PC-3 (cell line): ENCODE measurements around the gene LAMA5. TPM values are rescaled to one million over a fixed set of nuclear protein-coding genes. Genes with fewer than 3 reads are reported as not detected.

Experiments used
- ATAC-seq: fragments of 200-7000 bp; cut with Tn5 transposase; 2 replicates; pipeline ENCODE4 v1.9.1; 2020; ENCODE audit warnings: mild to moderate bottlenecking, moderate library complexity
- BruUV-seq: library from RNA; stranded (reverse); fragments of 400-500 nt; replicated peaks from 2 replicates; lab custom pipeline; 2021; lab: Mats Ljungman, UMichigan
- CTCF ChIA-PET: fragments of 300-600 bp; sonication (Branson Sonifier 250); formaldehyde crosslinking; loops from one replicate; lab custom pipeline; 2022; ENCODE audit warnings: antibody characterized with exemption; lab: Charles Lee
- POLR2A ChIA-PET: fragments of 300-600 bp; sonication (Branson Sonifier 250); formaldehyde crosslinking; loops from one replicate; lab custom pipeline; 2022; ENCODE audit warnings: antibody characterized with exemption; ENCODE audit not compliant: unreplicated experiment; lab: Charles Lee
- DNase-seq: peaks from one replicate; pipeline ENCODE4 v3.0.0-alpha.2; 2015
- H2AFZ ChIP-seq: fragments of 300-600 bp; sonication (generic); 2 replicates; pipeline ENCODE4 v1.6.0; 2016; ENCODE audit warnings: antibody characterized with exemption, low read length
- H3F3A ChIP-seq: fragments of 300-600 bp; sonication (generic); one replicate; pipeline ENCODE4 v1.6.0; 2017; ENCODE audit warnings: antibody characterized with exemption, low read length, control low read depth, mild to moderate bottlenecking; ENCODE audit not compliant: unreplicated experiment
- H3K27ac ChIP-seq: fragments of 300-600 bp; sonication (generic); 2 replicates; pipeline ENCODE4 v1.5.1; 2016; ENCODE audit warnings: mild to moderate bottlenecking, low read length
- H3K27me3 ChIP-seq: fragments of 300-600 bp; sonication (generic); 2 replicates; pipeline ENCODE4 v1.6.1; 2016; ENCODE audit warnings: low read length, mixed read lengths
- H3K36me3 ChIP-seq: fragments of 300-600 bp; sonication (generic); 2 replicates; pipeline ENCODE4 v1.6.1; 2016; ENCODE audit warnings: low read depth, mixed run types, low read length, mixed read lengths
- H3K4me1 ChIP-seq: fragments of 300-600 bp; sonication (generic); 2 replicates; pipeline ENCODE4 v1.5.1; 2016; ENCODE audit warnings: low read length; ENCODE audit not compliant: insufficient read depth
- H3K4me2 ChIP-seq: fragments of 300-600 bp; sonication (generic); 2 replicates; pipeline ENCODE4 v1.6.0; 2016; ENCODE audit warnings: low read length
- H3K4me3 ChIP-seq: fragments of 300-600 bp; sonication (generic); 2 replicates; pipeline ENCODE4 v1.5.1; 2016; ENCODE audit warnings: mild to moderate bottlenecking, low read length, mixed read lengths
- H3K79me2 ChIP-seq: fragments of 300-600 bp; sonication (generic); 2 replicates; pipeline ENCODE4 v1.6.1; 2017; ENCODE audit warnings: low read length, mixed read lengths
- H3K9ac ChIP-seq: fragments of 300-600 bp; sonication (generic); 2 replicates; pipeline ENCODE4 v1.6.0; 2016; ENCODE audit warnings: mild to moderate bottlenecking, low read length
- H3K9me2 ChIP-seq: fragments of 300-600 bp; sonication (generic); replicated peaks from 2 replicates; pipeline ENCODE4 v1.6.1; 2016; ENCODE audit warnings: mixed run types, low read length, mixed read lengths
- H3K9me3 ChIP-seq: fragments of 300-600 bp; sonication (generic); 2 replicates; pipeline ENCODE4 v1.6.1; 2016; ENCODE audit warnings: low read length, mixed read lengths
- H4K20me1 ChIP-seq: fragments of 300-600 bp; sonication (generic); 2 replicates; pipeline ENCODE4 v1.6.1; 2016; ENCODE audit warnings: low read length, mixed read lengths
- EZH2 ChIP-seq: fragments of 300-600 bp; sonication (generic); IDR thresholded peaks from one replicate; pipeline ENCODE4 v1.6.1; 2017; ENCODE audit warnings: antibody characterized with exemption, mild to moderate bottlenecking, low read length; ENCODE audit not compliant: unreplicated experiment
- EZH2phosphoT487 ChIP-seq: fragments of 300-600 bp; sonication (generic); IDR thresholded peaks from 2 replicates; pipeline ENCODE4 v1.6.1; 2018; ENCODE audit warnings: mild to moderate bottlenecking, antibody characterized with exemption, low read length, borderline replicate concordance
- intact Hi-C: fragments of 100-400 bp; cut with micrococcal nuclease; formaldehyde crosslinking; loops from 2 replicates; pipeline ENCODE4 v1.9.0; 2023
- total RNA-seq: library from RNA; depleted of rRNA; stranded (reverse); fragments of >200 nt; gene quantifications from 2 replicates; pipeline ENCODE4 v1.2.3, GENCODE V29; 2014
- TF ChIP-seq, protein P1 (sequence below): fragments of 300-600 bp; sonication (generic); conservative IDR thresholded peaks from 2 replicates; pipeline ENCODE4 v1.5.1; 2017; ENCODE audit warnings: antibody characterized with exemption, low read depth, mild to moderate bottlenecking, low read length

LAMA5 gene
- total RNA-seq, 1 experiment from 2014 or later = 196 TPM

DNA sequence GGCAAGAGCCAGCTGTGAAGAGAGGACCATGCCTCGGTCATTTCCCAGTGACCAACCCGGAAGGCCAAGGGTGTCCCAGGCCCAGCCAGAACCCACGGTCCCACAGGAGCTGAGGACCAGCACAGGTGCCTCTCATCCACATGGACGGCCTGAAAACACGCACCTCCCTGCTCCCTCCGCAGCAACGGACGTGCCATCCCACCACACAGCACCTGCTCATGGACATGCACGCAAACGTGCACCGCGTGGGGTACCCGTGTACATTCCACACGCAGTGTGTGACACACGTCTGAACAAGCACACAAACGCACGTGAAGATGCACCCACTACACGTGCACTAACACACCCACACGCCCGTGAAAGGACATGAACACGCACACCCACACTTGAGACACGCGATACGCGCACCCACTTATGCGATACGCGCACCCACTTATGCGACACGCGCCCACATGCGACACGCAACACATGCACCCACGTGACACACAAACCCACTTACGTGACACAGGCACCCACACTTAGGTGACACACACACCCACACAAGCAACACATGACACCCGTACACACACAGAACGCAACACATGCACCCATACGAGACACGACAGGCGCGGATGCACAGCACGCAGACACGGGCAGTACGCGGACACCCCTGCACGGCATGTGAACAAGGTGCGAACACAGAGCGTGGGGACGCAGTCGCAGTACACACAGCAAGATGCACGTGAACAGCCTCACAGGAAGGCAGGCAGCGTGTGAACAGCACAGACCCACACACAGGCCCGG lies 30.1 kb downstream of the LAMA5 start:
- H3K4me3 ChIP-seq = no peak overlapping the region
- no peaks in the 10 kb centered on the region for H3K9me3 ChIP-seq
- CTCF ChIA-PET = no interaction called here
- no peaks in the 10 kb centered on the region for H3K27me3 ChIP-seq
- H3K79me2 ChIP-seq = 0 out of 2 replicates have a peak, but pooled peaks cover 4% of the 10 kb centered on the region
- peaks cover 63% of the 10 kb centered on the region for H3K36me3 ChIP-seq
- no peak overlapping the region for H2AFZ ChIP-seq
- no peaks in the 10 kb centered on the region for H3K9me2 ChIP-seq
- no peaks in the 10 kb centered on the region for H3K4me1 ChIP-seq
- intact Hi-C loops = no loop called here
- DNase-seq = no peak
- no peak overlapping the region for H3K27ac ChIP-seq
- TF ChIP-seq EZH2phosphoT487 = no peak
- TF ChIP-seq, protein P1, sequence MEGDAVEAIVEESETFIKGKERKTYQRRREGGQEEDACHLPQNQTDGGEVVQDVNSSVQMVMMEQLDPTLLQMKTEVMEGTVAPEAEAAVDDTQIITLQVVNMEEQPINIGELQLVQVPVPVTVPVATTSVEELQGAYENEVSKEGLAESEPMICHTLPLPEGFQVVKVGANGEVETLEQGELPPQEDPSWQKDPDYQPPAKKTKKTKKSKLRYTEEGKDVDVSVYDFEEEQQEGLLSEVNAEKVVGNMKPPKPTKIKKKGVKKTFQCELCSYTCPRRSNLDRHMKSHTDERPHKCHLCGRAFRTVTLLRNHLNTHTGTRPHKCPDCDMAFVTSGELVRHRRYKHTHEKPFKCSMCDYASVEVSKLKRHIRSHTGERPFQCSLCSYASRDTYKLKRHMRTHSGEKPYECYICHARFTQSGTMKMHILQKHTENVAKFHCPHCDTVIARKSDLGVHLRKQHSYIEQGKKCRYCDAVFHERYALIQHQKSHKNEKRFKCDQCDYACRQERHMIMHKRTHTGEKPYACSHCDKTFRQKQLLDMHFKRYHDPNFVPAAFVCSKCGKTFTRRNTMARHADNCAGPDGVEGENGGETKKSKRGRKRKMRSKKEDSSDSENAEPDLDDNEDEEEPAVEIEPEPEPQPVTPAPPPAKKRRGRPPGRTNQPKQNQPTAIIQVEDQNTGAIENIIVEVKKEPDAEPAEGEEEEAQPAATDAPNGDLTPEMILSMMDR = no peak
- no peak for TF ChIP-seq EZH2
- no peak for ATAC-seq
- H4K20me1 ChIP-seq = no peaks in the 10 kb centered on the region; the same call in 1 of the 2 replicates
- H3K9ac ChIP-seq = no peak overlapping the region
- no peaks in the 10 kb centered on the region for H3F3A ChIP-seq
- H3K4me2 ChIP-seq = no peak overlapping the region
- POLR2A ChIA-PET = no interaction called here
- BruUV-seq = no TSS peak

DNA sequence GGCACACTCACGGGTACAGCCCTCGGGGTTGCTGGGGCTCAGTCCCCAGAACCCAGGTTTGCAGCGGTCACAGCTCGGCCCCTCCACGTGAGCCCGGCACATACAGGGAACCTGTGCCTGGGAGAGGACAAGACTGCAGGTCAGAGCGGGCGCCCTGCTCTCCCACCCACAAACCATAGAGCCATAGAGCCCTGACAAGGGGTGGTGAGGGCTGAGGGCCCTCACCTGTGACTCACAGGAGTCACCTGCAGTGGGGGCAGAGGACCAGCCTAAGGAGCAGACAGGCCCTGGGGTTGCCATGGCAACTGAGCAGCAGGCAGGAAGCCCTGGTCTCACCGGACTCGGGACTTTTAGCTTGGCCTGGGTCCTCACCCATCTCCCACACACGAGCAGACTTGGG lies 30.8 kb downstream of the LAMA5 start:
- ChIA-PET POLR2A (no interaction called here), CTCF (no interaction called here)
- Histone ChIP-seq H4K20me1 (no peaks in the 10 kb centered on the region; the same call in 1 of the 2 replicates), H3K27ac (no peak overlapping the region), H3K9ac (no peak overlapping the region), H3K9me3 (no peaks in the 10 kb centered on the region), H3K27me3 (no peaks in the 10 kb centered on the region), H3K4me2 (no peak overlapping the region), H3K4me3 (no peak overlapping the region), H3K36me3 (peaks cover 63% of the 10 kb centered on the region), H2AFZ (no peak overlapping the region), H3K9me2 (no peaks in the 10 kb centered on the region), H3F3A (no peaks in the 10 kb centered on the region), H3K79me2 (0 out of 2 replicates have a peak, but pooled peaks cover 3% of the 10 kb centered on the region), H3K4me1 (no peaks in the 10 kb centered on the region)
- ATAC-seq (peak; percentile 7; the same call in 1 of the 2 replicates), DNase-seq (no peak)
- no TSS peak for BruUV-seq
- TF ChIP-seq EZH2 = no peak
- TF ChIP-seq EZH2phosphoT487 = no peak
- TF ChIP-seq, protein P1 = no peak
- intact Hi-C loops = no loop called here

DNA sequence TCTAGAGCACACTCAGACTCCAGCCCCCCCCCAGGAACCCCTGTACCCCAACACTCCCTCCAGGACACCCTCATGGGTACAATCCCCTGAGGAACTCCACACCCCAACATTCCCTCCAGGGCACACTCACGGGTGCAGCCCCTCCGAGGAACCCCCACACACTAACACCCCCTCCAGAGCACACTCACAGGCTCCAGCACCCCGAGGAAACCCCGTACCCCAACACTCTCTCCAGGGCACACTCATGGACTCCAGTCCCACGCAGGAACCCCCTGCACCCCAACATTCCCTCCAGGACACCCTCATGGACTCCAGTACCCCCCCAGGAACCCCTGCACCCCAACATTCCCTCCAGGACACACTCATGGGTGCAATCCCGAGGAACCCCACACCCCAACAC lies 31.6 kb downstream of the LAMA5 start:
- no peak overlapping the region for H3K27ac ChIP-seq
- no peak overlapping the region for H3K9ac ChIP-seq
- no peaks in the 10 kb centered on the region for H3K9me2 ChIP-seq
- no peaks in the 10 kb centered on the region for H3K27me3 ChIP-seq
- H2AFZ ChIP-seq = no peak overlapping the region
- intact Hi-C loops = no loop called here
- ATAC-seq (no peak), DNase-seq (no peak)
- no TSS peak for BruUV-seq
- no peaks in the 10 kb centered on the region for H3K79me2 ChIP-seq
- ChIA-PET CTCF (no interaction called here), POLR2A (no interaction called here)
- H3F3A ChIP-seq = no peaks in the 10 kb centered on the region
- H3K4me2 ChIP-seq = no peak overlapping the region
- H3K9me3 ChIP-seq = no peaks in the 10 kb centered on the region
- H4K20me1 ChIP-seq = no peaks in the 10 kb centered on the region; the same call in 1 of the 2 replicates
- H3K4me3 ChIP-seq = no peak overlapping the region
- TF ChIP-seq EZH2phosphoT487 (no peak), EZH2 (no peak)
- TF ChIP-seq, protein P1 = no peak
- peaks cover 61% of the 10 kb centered on the region for H3K36me3 ChIP-seq
- no peaks in the 10 kb centered on the region for H3K4me1 ChIP-seq
